ENCODE data around the gene EIF1. TPM values are rescaled to one million over a fixed set of nuclear protein-coding genes. Genes with fewer than 3 reads are reported as not detected.
A peak's percentile ranks its signal among the peaks of the same experiment; 100 is the strongest.

The EIF1 gene
- total RNA-seq, 2 donors from 2014 or later, result 596 to 603 TPM

GRCh38 chr17:41718287-41718645, 29.6 kb downstream of the EIF1 start:
- no peak for ATAC-seq
- DNase-seq, result no peak
- intact Hi-C loops (cut with DNase I, micrococcal nuclease), result no loop called here

DNA sequence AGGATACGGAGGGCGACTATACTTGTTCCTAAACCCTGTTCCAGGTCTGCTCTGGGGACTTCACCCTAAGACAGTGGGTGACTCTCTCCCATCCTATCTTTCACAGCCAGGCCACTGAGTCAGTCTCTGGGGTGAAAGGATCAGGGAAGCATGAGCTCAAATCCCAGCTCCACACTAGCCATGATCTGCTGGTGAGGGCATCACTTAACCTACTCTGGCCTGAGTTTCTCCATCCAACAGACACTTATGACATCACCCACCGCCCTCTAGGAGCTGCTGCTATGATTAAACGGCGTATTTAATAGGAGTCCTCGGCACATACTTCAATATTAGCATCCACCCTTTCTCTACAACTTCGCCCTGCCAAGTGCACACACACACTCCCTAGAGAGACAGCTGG, 33.5 kb downstream of the EIF1 start:
- DNase-seq, result no peak
- ATAC-seq, result no peak
- intact Hi-C loops (cut with DNase I, micrococcal nuclease), result no loop called here

GRCh38 chr17:41723801-41724475, 35.3 kb downstream of the EIF1 start:
- intact Hi-C loops (cut with DNase I, micrococcal nuclease), result no loop called here
- ATAC-seq (no peak), DNase-seq (no peak)

DNA sequence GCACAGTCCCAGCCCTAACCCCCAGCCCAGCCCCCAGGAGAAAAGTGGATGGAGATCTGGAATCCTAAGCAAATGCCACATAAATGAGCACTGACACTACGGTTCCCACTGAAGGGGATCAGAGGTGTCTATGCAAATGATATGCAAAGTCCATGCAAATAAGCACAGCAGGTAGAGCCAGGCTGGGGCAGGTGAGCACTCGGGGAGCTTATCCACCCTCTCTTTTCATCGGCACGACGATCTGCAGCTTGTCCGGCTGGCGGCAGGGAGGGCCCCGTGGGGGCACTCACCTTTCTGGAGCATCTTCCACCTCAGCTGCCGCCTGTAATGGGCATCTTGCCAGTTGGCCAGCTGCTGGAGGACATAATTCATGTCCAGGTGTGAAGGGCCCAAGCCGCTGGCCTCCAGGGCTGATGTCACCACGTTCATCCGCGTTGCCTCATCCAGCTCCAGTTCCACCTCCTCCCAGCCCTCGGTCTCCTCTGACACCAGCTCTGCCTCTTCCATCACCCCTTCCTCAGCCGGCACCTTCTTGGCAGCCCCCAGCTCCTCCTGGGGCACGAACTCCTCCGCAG, 35.9 kb downstream of the EIF1 start:
- intact Hi-C loops (cut with DNase I, micrococcal nuclease), result no loop called here
- DNase-seq (no peak), ATAC-seq (no peak)

GRCh38 chr17:41725134-41725533, 36.4 kb downstream of the EIF1 start:
- DNase-seq (no peak), ATAC-seq (no peak)
- intact Hi-C loops (cut with DNase I, micrococcal nuclease), result no loop called here

DNA sequence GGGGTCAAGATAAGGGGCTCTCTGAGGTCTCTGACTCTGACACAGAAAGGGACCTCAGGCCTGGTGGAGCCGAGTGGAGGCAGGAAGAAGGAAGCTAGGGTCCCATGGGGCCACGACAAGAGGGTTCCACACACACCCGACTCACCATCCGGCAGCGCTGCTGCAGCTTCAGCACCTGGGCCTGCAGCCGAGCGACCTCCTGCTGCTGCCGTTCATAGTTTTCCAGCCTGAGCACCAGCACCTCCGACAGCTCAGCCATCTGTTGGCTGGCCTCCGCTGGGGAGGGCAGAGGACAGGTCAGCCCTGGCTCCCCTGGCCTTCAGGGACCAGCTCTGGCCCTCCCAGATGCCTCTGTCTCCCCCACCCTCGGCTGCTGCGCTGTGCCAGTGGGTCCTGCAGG, 39.4 kb downstream of the EIF1 start:
- DNase-seq (no peak), ATAC-seq (no peak)
- intact Hi-C loops (cut with DNase I, micrococcal nuclease), result no loop called here

DNA sequence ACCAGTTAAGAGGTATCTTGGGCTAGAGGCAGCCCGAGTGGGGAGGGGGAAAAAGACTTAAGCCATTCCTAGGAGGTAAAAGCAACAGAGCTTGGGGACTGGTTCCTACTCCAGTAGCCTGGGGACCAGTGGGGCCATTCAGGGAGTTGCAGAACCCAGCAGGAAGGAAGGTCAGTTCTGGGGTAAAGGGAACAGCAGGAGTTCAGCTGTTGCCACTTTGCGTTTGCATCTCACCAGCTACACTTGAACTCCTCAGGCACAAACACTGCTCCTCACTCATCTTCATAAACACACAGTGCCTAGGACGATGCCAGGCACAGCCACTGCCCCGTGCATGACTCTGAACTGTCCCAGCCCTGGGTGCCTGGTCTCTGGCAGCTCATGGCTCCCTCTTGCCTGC, 41.8 kb downstream of the EIF1 start:
- intact Hi-C loops (cut with DNase I, micrococcal nuclease), result loop anchor here in 1 of 2 donors (10.0 kb wide), 1 partner anchor 74 kb away; no protein-coding TSS in a partner anchor
- ATAC-seq (no peak), DNase-seq (no peak)

DNA sequence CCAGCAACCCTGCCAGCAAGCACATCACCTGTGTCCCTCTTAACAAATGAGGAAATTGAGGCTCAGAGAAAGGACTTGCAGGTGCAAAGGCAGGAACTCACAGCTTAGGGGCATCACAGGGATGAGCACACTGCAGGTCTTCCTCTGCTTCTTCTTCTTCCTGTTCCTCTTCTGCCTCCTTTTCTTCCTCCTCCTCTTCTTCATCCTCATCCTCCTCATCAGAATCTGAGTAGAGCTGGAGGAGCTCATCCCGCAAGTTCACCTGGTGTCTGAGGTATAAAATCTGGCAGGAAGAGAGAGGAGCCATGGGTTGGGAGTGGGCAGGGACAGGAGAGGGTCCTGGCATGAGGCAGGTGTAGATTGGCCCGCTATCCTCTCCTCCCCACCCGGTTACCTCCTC, 43.2 kb downstream of the EIF1 start:
- intact Hi-C loops (cut with DNase I, micrococcal nuclease), result loop anchor here in 1 of 2 donors (10.0 kb wide), 1 partner anchor 73 kb away; no protein-coding TSS in a partner anchor
- ATAC-seq (no peak), DNase-seq (no peak)

DNA sequence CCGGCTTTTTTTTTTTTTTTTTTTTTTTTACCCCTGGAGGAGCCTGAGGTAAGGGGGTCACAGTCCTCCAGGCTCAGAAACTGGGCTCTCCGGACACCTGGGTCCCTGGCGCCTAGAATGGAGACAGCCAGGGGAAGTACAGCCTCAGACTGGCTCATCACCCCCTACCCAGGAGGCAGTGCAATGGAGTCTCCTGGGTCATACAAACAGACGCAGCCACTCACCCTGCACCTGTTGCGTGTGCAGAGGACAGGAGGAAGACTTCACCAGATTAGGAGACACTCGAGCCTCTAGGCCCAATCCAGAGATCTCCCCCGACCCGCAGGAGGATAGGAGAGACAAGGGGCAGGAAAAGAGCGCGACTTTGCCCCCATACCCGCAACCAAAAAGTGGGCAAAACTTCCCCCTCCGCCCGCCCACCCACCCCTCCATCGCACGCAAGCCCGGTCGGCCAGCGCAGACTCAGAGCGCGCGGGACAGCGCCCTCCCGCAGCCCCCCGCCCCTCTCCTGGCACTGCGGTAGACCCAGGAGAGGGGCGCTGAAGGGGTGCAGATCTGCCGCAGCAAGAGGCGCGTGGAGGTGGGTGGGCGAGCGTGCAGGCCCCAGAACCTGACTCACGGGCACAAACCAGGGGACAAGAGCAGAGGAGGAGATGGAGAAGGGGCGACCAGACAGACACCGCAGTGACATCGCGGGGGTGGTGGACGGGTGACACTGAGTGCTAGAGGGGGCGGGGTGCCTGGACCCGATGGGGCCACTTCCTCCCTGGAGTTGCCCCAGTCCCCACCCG, 44.9 kb downstream of the EIF1 start:
- intact Hi-C loops (cut with DNase I, micrococcal nuclease), result loop anchor here in 1 of 2 donors (10.0 kb wide), 1 partner anchor 71 kb away; no protein-coding TSS in a partner anchor
- DNase-seq (no peak), ATAC-seq (no peak)

GRCh38 chr17:41734139-41734948, 45.7 kb downstream of the EIF1 start, which contains the start of gene HAP1:
HAP1 (minus strand) TSS chr17:41734643; CDS start chr17:41734634, 9 bp downstream.
- ATAC-seq (peak; percentile 36), DNase-seq (peak in 1 of 2 donors; percentile 32)
- intact Hi-C loops (cut with DNase I, micrococcal nuclease), result loop anchor here in 1 of 2 donors (10.0 kb wide), 1 partner anchor 70 kb away; no protein-coding TSS in a partner anchor

GRCh38 chr17:41734949-41735313, 46.2 kb downstream of the EIF1 start:
- ATAC-seq (peak; percentile 11), DNase-seq (no peak)
- intact Hi-C loops (cut with DNase I, micrococcal nuclease), result loop anchor here in 1 of 2 donors (10.0 kb wide), 1 partner anchor 70 kb away; no protein-coding TSS in a partner anchor

- DNase-seq (no peak), ATAC-seq (no peak)
- intact Hi-C loops (cut with DNase I, micrococcal nuclease), result loop anchor here in 1 of 2 donors (10.0 kb wide), 1 partner anchor 69 kb away; no protein-coding TSS in a partner anchor
These were observed 47.1 kb downstream of the EIF1 start for GRCh38 chr17:41735744-41736143.

- intact Hi-C loops (cut with DNase I, micrococcal nuclease), result loop anchor here in 1 of 2 donors (10.0 kb wide), 1 partner anchor 68 kb away; no protein-coding TSS in a partner anchor
- no peak for DNase-seq
- ATAC-seq, result no peak
These were observed 48.4 kb downstream of the EIF1 start for GRCh38 chr17:41736983-41737679.

GRCh38 chr17:41737680-41738023, 49.0 kb downstream of the EIF1 start:
- DNase-seq (no peak), ATAC-seq (peak; percentile 13)

GRCh38 chr17:41738077-41738800, 49.6 kb downstream of the EIF1 start:
- intact Hi-C loops (cut with DNase I, micrococcal nuclease), result loop anchor here (2.0 to 10.0 kb wide), 2 partner anchors 63 to 67 kb away; no protein-coding TSS in a partner anchor
- ATAC-seq (peak; percentile 89), DNase-seq (peak; percentile 59 to 87)

More at GRCh38 chr17:41737680-41738023, 49.0 kb downstream of the EIF1 start:
- intact Hi-C loops (cut with DNase I, micrococcal nuclease), result loop anchor here (2.0 to 10.0 kb wide), 2 partner anchors 63 to 67 kb away; no protein-coding TSS in a partner anchor

- intact Hi-C loops (cut with DNase I, micrococcal nuclease), result loop anchor here (2.0 to 10.0 kb wide), 2 partner anchors 62 to 66 kb away; no protein-coding TSS in a partner anchor
- no peak for DNase-seq
- no peak for ATAC-seq
These were observed 50.1 kb downstream of the EIF1 start for GRCh38 chr17:41738801-41739112.

DNA sequence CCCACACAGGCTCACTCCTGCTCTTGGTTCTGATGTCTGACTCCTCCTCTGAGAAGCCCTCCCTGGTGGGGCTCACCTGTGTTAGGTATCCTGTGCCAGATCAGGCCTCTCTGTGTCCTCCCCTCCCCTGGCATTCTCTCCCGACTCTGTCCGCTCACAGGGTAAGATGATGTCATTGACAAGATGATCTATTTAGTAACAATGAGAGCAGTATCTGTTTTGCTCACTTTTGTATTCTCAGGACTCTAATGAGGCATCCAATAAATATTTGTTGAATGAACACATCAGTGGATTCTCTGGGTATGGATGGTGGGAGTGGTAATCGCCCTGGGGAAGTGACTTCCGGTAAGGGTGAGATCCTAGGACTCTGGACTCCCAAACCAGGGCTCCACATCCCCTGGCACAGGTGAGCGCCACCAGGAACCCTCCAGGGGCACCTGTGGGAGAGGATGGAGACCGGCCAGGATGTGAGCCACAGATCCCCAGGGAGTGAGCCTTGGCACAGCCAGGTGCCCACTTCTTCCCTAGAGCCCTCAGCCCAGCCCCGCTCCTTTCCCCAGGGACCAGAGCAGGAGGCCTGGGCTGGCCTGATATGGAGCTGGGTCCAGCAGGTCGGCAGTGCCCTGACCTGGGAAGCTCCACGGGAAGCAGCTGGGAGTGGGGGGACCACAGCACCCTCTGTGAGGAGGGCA, 51.1 kb downstream of the EIF1 start:
- no peak for DNase-seq
- ATAC-seq, result no peak
- intact Hi-C loops (cut with DNase I, micrococcal nuclease), result loop anchor here (2.0 to 10.0 kb wide), 2 partner anchors 61 to 65 kb away; no protein-coding TSS in a partner anchor
